ENCODE data around the gene CD14. TPM values are rescaled to one million over a fixed set of nuclear protein-coding genes. Genes with fewer than 3 reads are reported as not detected.
"Not testable (repeated sequence)": the region's sequence is repeated elsewhere in the genome, so short reads cannot be mapped to it uniquely, and the experiment has no call there.

The CD14 gene
- polyA plus RNA-seq, 1 donor: 13.2 TPM

- H3K36me3 ChIP-seq (ENCODE audit: control insufficient read depth, insufficient read depth, low read length); H3K4me3 ChIP-seq (ENCODE audit: low read length); DNase-seq; H3K27ac ChIP-seq (ENCODE audit: low read length); H3K4me1 ChIP-seq (ENCODE audit: control insufficient read depth, insufficient read depth, low read length); H3K27me3 ChIP-seq (ENCODE audit: control insufficient read depth, insufficient read depth, low read length); H3K9me3 ChIP-seq (ENCODE audit: control insufficient read depth, low read depth, low read length): not testable (repeated sequence)
Observed at GRCh38 chr5:140623061-140623460, 9.9 kb downstream of the CD14 start.

- Histone ChIP-seq H3K36me3 (ENCODE audit: control insufficient read depth, insufficient read depth, low read length) (no peaks in the 10 kb centered on the region), H3K27ac (ENCODE audit: low read length) (no peak overlapping the region), H3K4me3 (ENCODE audit: low read length) (no peak overlapping the region), H3K27me3 (ENCODE audit: control insufficient read depth, insufficient read depth, low read length) (no peaks in the 10 kb centered on the region), H3K9me3 (ENCODE audit: control insufficient read depth, low read depth, low read length) (no peaks in the 10 kb centered on the region), H3K4me1 (ENCODE audit: control insufficient read depth, insufficient read depth, low read length) (no peaks in the 10 kb centered on the region)
- 90% methylated on average over 2 of the region's 3 CpGs for WGBS (ENCODE audit: insufficient coverage, low lambda C conversion rate)
- DNase-seq: no peak
Observed at GRCh38 chr5:140622301-140622700, 10.7 kb downstream of the CD14 start.

GRCh38 chr5:140611020-140611521 is 21.9 kb downstream of the CD14 start:
- WGBS (ENCODE audit: insufficient coverage, low lambda C conversion rate): no CpG with 5 or more reads among the region's 2 CpGs
- no peak overlapping the region for H3K27ac ChIP-seq (ENCODE audit: low read length)
- no peaks in the 10 kb centered on the region for H3K4me1 ChIP-seq (ENCODE audit: control insufficient read depth, insufficient read depth, low read length)
- H3K4me3 ChIP-seq (ENCODE audit: low read length): no peak overlapping the region
- no peaks in the 10 kb centered on the region for H3K36me3 ChIP-seq (ENCODE audit: control insufficient read depth, insufficient read depth, low read length)
- no peaks in the 10 kb centered on the region for H3K9me3 ChIP-seq (ENCODE audit: control insufficient read depth, low read depth, low read length)
- DNase-seq: no peak
- no peaks in the 10 kb centered on the region for H3K27me3 ChIP-seq (ENCODE audit: control insufficient read depth, insufficient read depth, low read length)

- Histone ChIP-seq H3K4me3 (ENCODE audit: low read length) (no peak overlapping the region), H3K27ac (ENCODE audit: low read length) (no peak overlapping the region), H3K36me3 (ENCODE audit: control insufficient read depth, insufficient read depth, low read length) (no peaks in the 10 kb centered on the region), H3K9me3 (ENCODE audit: control insufficient read depth, low read depth, low read length) (no peaks in the 10 kb centered on the region), H3K27me3 (ENCODE audit: control insufficient read depth, insufficient read depth, low read length) (no peaks in the 10 kb centered on the region), H3K4me1 (ENCODE audit: control insufficient read depth, insufficient read depth, low read length) (no peaks in the 10 kb centered on the region)
- WGBS (ENCODE audit: insufficient coverage, low lambda C conversion rate): no CpG with 5 or more reads among the region's 4 CpGs
- no peak for DNase-seq
Observed at GRCh38 chr5:140609126-140609525, 23.8 kb downstream of the CD14 start.

- Histone ChIP-seq H3K4me3 (ENCODE audit: low read length) (no peak overlapping the region), H3K9me3 (ENCODE audit: control insufficient read depth, low read depth, low read length) (no peaks in the 10 kb centered on the region), H3K27ac (ENCODE audit: low read length) (no peak overlapping the region), H3K27me3 (ENCODE audit: control insufficient read depth, insufficient read depth, low read length) (no peaks in the 10 kb centered on the region), H3K4me1 (ENCODE audit: control insufficient read depth, insufficient read depth, low read length) (no peaks in the 10 kb centered on the region), H3K36me3 (ENCODE audit: control insufficient read depth, insufficient read depth, low read length) (no peaks in the 10 kb centered on the region)
- no peak for DNase-seq
Observed at GRCh38 chr5:140608722-140609121, 24.3 kb downstream of the CD14 start.

GRCh38 chr5:140607031-140607430 is 25.9 kb downstream of the CD14 start:
- Histone ChIP-seq H3K27ac (ENCODE audit: low read length) (no peak overlapping the region), H3K9me3 (ENCODE audit: control insufficient read depth, low read depth, low read length) (no peaks in the 10 kb centered on the region), H3K4me1 (ENCODE audit: control insufficient read depth, insufficient read depth, low read length) (no peaks in the 10 kb centered on the region), H3K36me3 (ENCODE audit: control insufficient read depth, insufficient read depth, low read length) (no peaks in the 10 kb centered on the region), H3K27me3 (ENCODE audit: control insufficient read depth, insufficient read depth, low read length) (no peaks in the 10 kb centered on the region), H3K4me3 (ENCODE audit: low read length) (no peak overlapping the region)
- peak in 1 of 2 donors; percentile 35 for DNase-seq
- 83% methylated on average over 2 of the region's 2 CpGs for WGBS (ENCODE audit: insufficient coverage, low lambda C conversion rate)

GRCh38 chr5:140605879-140606278 is 27.1 kb downstream of the CD14 start:
- H3K4me1 ChIP-seq (ENCODE audit: control insufficient read depth, insufficient read depth, low read length): no peaks in the 10 kb centered on the region
- H3K4me3 ChIP-seq (ENCODE audit: low read length): no peak overlapping the region
- no peak overlapping the region for H3K27ac ChIP-seq (ENCODE audit: low read length)
- H3K9me3 ChIP-seq (ENCODE audit: control insufficient read depth, low read depth, low read length): no peaks in the 10 kb centered on the region
- H3K36me3 ChIP-seq (ENCODE audit: control insufficient read depth, insufficient read depth, low read length): no peaks in the 10 kb centered on the region
- DNase-seq: no peak
- no peaks in the 10 kb centered on the region for H3K27me3 ChIP-seq (ENCODE audit: control insufficient read depth, insufficient read depth, low read length)
- 100% methylated on average over 2 of the region's 3 CpGs for WGBS (ENCODE audit: insufficient coverage, low lambda C conversion rate)

- H3K27ac ChIP-seq (ENCODE audit: low read length): no peak overlapping the region
- H3K9me3 ChIP-seq (ENCODE audit: control insufficient read depth, low read depth, low read length): no peaks in the 10 kb centered on the region
- DNase-seq: no peak
- H3K4me3 ChIP-seq (ENCODE audit: low read length): no peak overlapping the region
- H3K36me3 ChIP-seq (ENCODE audit: control insufficient read depth, insufficient read depth, low read length): no peaks in the 10 kb centered on the region
- H3K27me3 ChIP-seq (ENCODE audit: control insufficient read depth, insufficient read depth, low read length): no peaks in the 10 kb centered on the region
- H3K4me1 ChIP-seq (ENCODE audit: control insufficient read depth, insufficient read depth, low read length): no peaks in the 10 kb centered on the region
- 100% methylated on average over 1 of the region's 2 CpGs for WGBS (ENCODE audit: insufficient coverage, low lambda C conversion rate)
Observed at GRCh38 chr5:140603734-140604133, 29.2 kb downstream of the CD14 start.

GRCh38 chr5:140603446-140603698 is 29.6 kb downstream of the CD14 start:
- H3K36me3 ChIP-seq (ENCODE audit: control insufficient read depth, insufficient read depth, low read length); H3K4me1 ChIP-seq (ENCODE audit: control insufficient read depth, insufficient read depth, low read length); DNase-seq; H3K9me3 ChIP-seq (ENCODE audit: control insufficient read depth, low read depth, low read length); H3K27ac ChIP-seq (ENCODE audit: low read length); H3K4me3 ChIP-seq (ENCODE audit: low read length); H3K27me3 ChIP-seq (ENCODE audit: control insufficient read depth, insufficient read depth, low read length): not testable (repeated sequence)
- no CpG with 5 or more reads among the region's 4 CpGs for WGBS (ENCODE audit: insufficient coverage, low lambda C conversion rate)

GRCh38 chr5:140602147-140602546 is 30.8 kb downstream of the CD14 start:
- no peak overlapping the region for H3K27ac ChIP-seq (ENCODE audit: low read length)
- no peak overlapping the region for H3K4me3 ChIP-seq (ENCODE audit: low read length)
- H3K9me3 ChIP-seq (ENCODE audit: control insufficient read depth, low read depth, low read length): no peaks in the 10 kb centered on the region
- no CpG with 5 or more reads among the region's 4 CpGs for WGBS (ENCODE audit: insufficient coverage, low lambda C conversion rate)
- no peaks in the 10 kb centered on the region for H3K4me1 ChIP-seq (ENCODE audit: control insufficient read depth, insufficient read depth, low read length)
- no peak for DNase-seq
- H3K27me3 ChIP-seq (ENCODE audit: control insufficient read depth, insufficient read depth, low read length): no peaks in the 10 kb centered on the region
- no peaks in the 10 kb centered on the region for H3K36me3 ChIP-seq (ENCODE audit: control insufficient read depth, insufficient read depth, low read length)

- H3K9me3 ChIP-seq (ENCODE audit: control insufficient read depth, low read depth, low read length): no peaks in the 10 kb centered on the region
- H3K27me3 ChIP-seq (ENCODE audit: control insufficient read depth, insufficient read depth, low read length): no peaks in the 10 kb centered on the region
- H3K27ac ChIP-seq (ENCODE audit: low read length): no peak overlapping the region
- H3K4me3 ChIP-seq (ENCODE audit: low read length): no peak overlapping the region
- H3K36me3 ChIP-seq (ENCODE audit: control insufficient read depth, insufficient read depth, low read length): no peaks in the 10 kb centered on the region
- no peaks in the 10 kb centered on the region for H3K4me1 ChIP-seq (ENCODE audit: control insufficient read depth, insufficient read depth, low read length)
- DNase-seq: peak in 1 of 2 donors; percentile 35
Observed at GRCh38 chr5:140600096-140600495, 32.9 kb downstream of the CD14 start.
